ENCODE measurements around the gene FBLN2.

FBLN2 gene

DNA sequence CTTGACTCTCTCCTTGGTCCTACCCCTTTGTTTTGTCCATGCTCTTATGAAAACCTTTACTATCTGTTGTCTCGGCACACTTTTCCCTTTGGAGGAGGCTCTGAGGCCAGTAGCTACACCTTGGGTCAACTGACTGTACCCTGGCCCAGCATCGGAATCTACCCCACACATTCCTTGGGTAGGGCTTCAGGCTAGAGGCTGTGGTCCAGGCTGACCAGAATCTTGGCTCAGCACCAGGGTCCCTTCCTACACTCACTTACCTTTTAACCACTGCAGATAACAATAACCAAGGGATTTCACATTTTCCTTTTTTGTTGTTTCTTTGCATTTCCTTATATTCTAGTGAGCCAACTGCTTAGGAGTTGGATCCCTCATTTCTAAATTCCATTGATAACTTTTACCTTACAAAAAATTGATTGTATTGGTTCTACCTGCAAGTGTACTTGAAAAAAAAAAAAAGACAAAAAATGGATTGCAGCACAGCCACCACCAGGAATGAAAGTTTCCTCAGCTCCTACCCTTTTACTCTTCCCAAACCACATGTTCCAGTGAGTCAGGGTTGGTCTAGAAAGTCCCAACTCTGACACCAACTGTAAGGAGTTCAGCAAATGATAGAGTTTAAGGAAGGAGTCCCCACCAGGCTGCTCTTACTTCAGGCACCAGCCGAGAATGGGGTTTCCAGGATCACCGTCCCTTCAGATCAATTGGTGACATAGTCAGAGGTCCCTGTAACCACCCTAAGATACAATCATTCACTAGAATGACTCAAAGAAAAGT lies 95.6 kb downstream of the FBLN2 start:
- H3K27ac ChIP-seq (ENCODE audit: insufficient read depth, low read depth, low read length, poor library complexity, severe bottlenecking): no peak overlapping the region
- H3K4me3 ChIP-seq (ENCODE audit: insufficient read depth, low read depth, low read length): no peak overlapping the region

DNA sequence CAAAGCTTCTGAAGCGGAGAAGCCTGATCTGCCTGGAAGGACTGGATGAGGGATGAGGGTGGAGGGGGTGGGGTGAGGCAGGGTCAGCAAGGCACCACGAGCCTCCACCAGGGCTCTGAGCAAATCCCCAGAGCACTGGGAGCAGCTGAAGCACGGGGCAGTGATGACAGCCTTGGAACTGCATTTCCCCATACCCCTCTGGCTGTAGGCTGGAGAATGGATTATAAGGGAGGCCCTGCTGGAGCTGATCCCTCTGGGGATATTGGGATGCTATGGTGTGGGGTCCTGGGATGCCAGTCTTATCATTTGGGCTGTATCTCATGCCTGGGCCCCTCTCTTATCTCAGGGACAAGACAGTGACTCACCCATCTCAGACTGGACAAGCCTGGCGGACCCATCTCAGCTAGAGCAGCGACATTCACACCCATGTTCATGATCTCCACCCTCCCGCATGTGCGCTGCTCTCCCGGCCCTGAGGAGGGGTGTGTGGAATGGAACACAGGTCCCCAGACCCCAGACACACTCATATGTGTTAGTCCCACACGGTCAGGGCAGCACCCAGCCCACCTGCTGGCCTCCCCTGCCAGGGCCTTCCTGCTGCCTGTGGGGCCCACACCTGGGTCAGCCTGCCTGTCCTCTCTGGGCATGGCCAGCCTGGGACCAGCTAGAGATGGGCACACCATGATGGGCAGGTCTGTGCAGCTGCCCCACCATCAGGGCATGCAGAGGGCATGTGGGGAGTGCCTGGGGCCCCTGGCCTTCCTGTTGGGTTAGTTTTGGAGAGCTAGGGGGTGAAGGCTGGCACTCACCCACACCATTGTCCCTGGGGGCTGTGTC lies 97.1 kb downstream of the FBLN2 start:
- H3K36me3 ChIP-seq (ENCODE audit: control insufficient read depth, insufficient read depth, low read length): no peaks in the 10 kb centered on the region
- no peaks in the 10 kb centered on the region for H3K27me3 ChIP-seq (ENCODE audit: control insufficient read depth, insufficient read depth, low read length, poor library complexity, severe bottlenecking)
- WGBS, 2 experiments: 88% methylated on average over 9 of the region's 9 CpGs

More for the DNA sequence above, 95.6 kb downstream of the FBLN2 start:
- Histone ChIP-seq H3K4me1 (ENCODE audit: control insufficient read depth, insufficient read depth, low read length) (peaks cover 9% of the 10 kb centered on the region), H3K9me3 (ENCODE audit: control insufficient read depth, low read length) (no peaks in the 10 kb centered on the region), H3K36me3 (ENCODE audit: control insufficient read depth, insufficient read depth, low read length) (no peaks in the 10 kb centered on the region), H3K27me3 (ENCODE audit: control insufficient read depth, insufficient read depth, low read length, poor library complexity, severe bottlenecking) (no peaks in the 10 kb centered on the region)
- WGBS, 2 experiments: 94 to 95% methylated on average over 4 of the region's 4 CpGs

GRCh38 chr3:13647298-13648059 lies 98.6 kb downstream of the FBLN2 start:
- H3K9me3 ChIP-seq (ENCODE audit: control insufficient read depth, low read length): no peaks in the 10 kb centered on the region
- H3K27me3 ChIP-seq (ENCODE audit: control insufficient read depth, insufficient read depth, low read length, poor library complexity, severe bottlenecking): peaks cover 4% of the 10 kb centered on the region
- WGBS, 2 experiments: 93 to 94% methylated on average over 19 of the region's 19 CpGs
- H3K4me3 ChIP-seq (ENCODE audit: insufficient read depth, low read depth, low read length): no peak overlapping the region
- H3K27ac ChIP-seq (ENCODE audit: insufficient read depth, low read depth, low read length, poor library complexity, severe bottlenecking): no peak overlapping the region
- H3K4me1 ChIP-seq (ENCODE audit: control insufficient read depth, insufficient read depth, low read length): peaks cover 9% of the 10 kb centered on the region
- no peaks in the 10 kb centered on the region for H3K36me3 ChIP-seq (ENCODE audit: control insufficient read depth, insufficient read depth, low read length)

More for the DNA sequence above, 97.1 kb downstream of the FBLN2 start:
- no peak overlapping the region for H3K4me3 ChIP-seq (ENCODE audit: insufficient read depth, low read depth, low read length)
- H3K4me1 ChIP-seq (ENCODE audit: control insufficient read depth, insufficient read depth, low read length): peaks cover 9% of the 10 kb centered on the region
- no peak overlapping the region for H3K27ac ChIP-seq (ENCODE audit: insufficient read depth, low read depth, low read length, poor library complexity, severe bottlenecking)
- H3K9me3 ChIP-seq (ENCODE audit: control insufficient read depth, low read length): no peaks in the 10 kb centered on the region

DNA sequence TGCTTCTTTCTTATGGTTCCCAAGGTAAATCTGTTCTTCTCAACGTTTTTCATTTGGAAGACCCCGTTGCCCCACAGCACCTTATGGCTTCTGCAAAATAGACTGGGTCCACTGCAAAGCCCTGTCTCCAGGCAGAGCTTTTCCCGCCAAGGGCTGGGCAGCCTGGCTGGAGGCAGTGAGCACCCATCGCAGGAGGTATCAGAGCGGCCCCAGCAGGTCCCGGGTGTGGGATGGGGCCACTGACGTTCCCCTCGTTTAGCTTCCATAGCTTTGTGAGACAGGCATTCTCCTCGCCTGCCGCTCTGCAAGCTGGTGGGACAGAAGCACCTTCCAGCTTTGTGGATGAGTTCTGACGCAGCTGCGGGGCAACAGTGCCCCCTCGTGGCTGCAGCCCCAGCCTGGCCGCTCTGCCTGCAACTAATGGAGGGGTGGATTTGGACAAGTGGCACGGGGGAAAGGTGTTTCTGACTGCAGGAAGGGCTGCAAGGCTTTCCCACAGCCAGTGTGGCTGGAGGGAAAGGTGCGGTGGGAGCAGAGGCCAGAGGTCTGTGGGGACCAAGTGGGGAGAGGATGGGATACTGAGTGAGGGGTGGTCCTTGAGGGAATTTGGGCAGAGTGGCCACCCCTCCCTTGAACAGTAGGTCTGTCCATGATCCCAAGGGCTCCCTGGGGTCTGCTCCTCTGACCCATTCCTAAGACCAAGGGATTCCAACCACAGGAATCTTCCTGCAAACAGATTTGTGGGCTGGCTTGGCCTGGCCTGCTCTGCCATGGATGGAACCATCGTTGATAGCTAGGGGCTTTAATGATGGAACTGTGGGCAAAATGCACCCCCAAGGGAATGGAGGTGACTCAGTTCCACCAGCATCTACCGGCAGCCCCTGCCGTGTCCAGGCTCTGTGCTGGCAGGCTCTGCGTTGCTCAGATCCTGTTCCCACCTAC lies 99.4 kb downstream of the FBLN2 start:
- WGBS, 2 experiments: 22% methylated on average over 20 of the region's 20 CpGs
- Histone ChIP-seq H3K36me3 (ENCODE audit: control insufficient read depth, insufficient read depth, low read length) (no peaks in the 10 kb centered on the region), H3K27ac (ENCODE audit: insufficient read depth, low read depth, low read length, poor library complexity, severe bottlenecking) (peak overlapping the region; percentile 85), H3K9me3 (ENCODE audit: control insufficient read depth, low read length) (no peaks in the 10 kb centered on the region), H3K4me1 (ENCODE audit: control insufficient read depth, insufficient read depth, low read length) (peaks cover 9% of the 10 kb centered on the region), H3K27me3 (ENCODE audit: control insufficient read depth, insufficient read depth, low read length, poor library complexity, severe bottlenecking) (peaks cover 4% of the 10 kb centered on the region), H3K4me3 (ENCODE audit: insufficient read depth, low read depth, low read length) (no peak overlapping the region)

DNA sequence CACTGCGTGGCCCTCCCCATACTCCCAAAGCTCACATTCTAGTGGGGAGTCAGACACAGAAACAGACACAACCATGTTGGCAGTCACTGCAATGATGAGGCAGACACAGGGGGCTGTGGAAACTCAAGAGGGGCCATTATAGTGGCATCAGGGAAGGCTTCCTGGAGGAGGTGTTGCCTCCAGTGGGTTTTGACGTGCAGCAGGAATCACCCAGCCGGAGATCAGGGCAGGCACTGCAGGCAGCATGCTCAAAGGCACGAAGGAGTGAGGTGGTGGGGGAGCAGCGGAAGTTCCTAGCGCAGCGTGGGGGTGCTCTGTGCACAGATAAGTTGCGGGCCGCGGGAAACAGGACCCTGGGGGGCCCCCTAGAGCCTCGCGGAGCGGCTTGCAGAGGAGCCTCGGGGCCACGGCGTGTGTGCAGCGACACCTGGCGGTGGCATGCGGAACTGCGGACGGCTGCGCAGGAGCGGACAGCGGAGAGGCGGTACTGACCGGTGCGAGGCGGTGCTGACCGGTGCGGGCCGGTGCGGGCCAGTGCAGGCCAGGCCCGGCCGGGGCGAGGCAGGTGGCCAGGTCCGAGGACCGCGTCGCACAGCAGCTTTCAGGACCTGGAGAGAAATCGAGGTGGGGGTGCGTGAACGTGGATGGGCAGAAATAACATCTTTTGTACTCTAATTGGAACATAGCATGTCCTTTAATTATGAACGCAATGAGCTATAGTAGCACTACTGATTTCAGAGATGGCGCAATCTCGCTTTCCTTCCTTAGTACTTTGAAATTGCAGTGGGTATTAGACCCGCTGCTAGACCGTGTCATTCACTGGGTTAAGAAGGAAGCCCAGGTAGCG lies 101.5 kb downstream of the FBLN2 start:
- Histone ChIP-seq H3K36me3 (ENCODE audit: control insufficient read depth, insufficient read depth, low read length) (no peaks in the 10 kb centered on the region), H3K4me3 (ENCODE audit: insufficient read depth, low read depth, low read length) (no peak overlapping the region), H3K27ac (ENCODE audit: insufficient read depth, low read depth, low read length, poor library complexity, severe bottlenecking) (no peak overlapping the region), H3K27me3 (ENCODE audit: control insufficient read depth, insufficient read depth, low read length, poor library complexity, severe bottlenecking) (peaks cover 23% of the 10 kb centered on the region), H3K9me3 (ENCODE audit: control insufficient read depth, low read length) (no peaks in the 10 kb centered on the region), H3K4me1 (ENCODE audit: control insufficient read depth, insufficient read depth, low read length) (peaks cover 14% of the 10 kb centered on the region)
- WGBS, 2 experiments: 23% methylated on average over 48 of the region's 48 CpGs

- Histone ChIP-seq H3K9me3 (ENCODE audit: control insufficient read depth, low read length) (no peaks in the 10 kb centered on the region), H3K4me3 (ENCODE audit: insufficient read depth, low read depth, low read length) (no peak overlapping the region), H3K36me3 (ENCODE audit: control insufficient read depth, insufficient read depth, low read length) (no peaks in the 10 kb centered on the region), H3K27ac (ENCODE audit: insufficient read depth, low read depth, low read length, poor library complexity, severe bottlenecking) (no peak overlapping the region), H3K4me1 (ENCODE audit: control insufficient read depth, insufficient read depth, low read length) (peaks cover 14% of the 10 kb centered on the region), H3K27me3 (ENCODE audit: control insufficient read depth, insufficient read depth, low read length, poor library complexity, severe bottlenecking) (peaks cover 29% of the 10 kb centered on the region)
- 95% methylated on average over 9 of the region's 9 CpGs for WGBS, 2 experiments
Measured at GRCh38 chr3:13651057-13651400, 102.1 kb downstream of the FBLN2 start.

GRCh38 chr3:13651775-13652428 lies 103.0 kb downstream of the FBLN2 start:
- Histone ChIP-seq H3K9me3 (ENCODE audit: control insufficient read depth, low read length) (no peaks in the 10 kb centered on the region), H3K27ac (ENCODE audit: insufficient read depth, low read depth, low read length, poor library complexity, severe bottlenecking) (no peak overlapping the region), H3K27me3 (ENCODE audit: control insufficient read depth, insufficient read depth, low read length, poor library complexity, severe bottlenecking) (peaks cover 37% of the 10 kb centered on the region), H3K36me3 (ENCODE audit: control insufficient read depth, insufficient read depth, low read length) (no peaks in the 10 kb centered on the region), H3K4me1 (ENCODE audit: control insufficient read depth, insufficient read depth, low read length) (peaks cover 14% of the 10 kb centered on the region), H3K4me3 (ENCODE audit: insufficient read depth, low read depth, low read length) (no peak overlapping the region)
- 91% methylated on average over 12 of the region's 12 CpGs for WGBS, 2 experiments

DNA sequence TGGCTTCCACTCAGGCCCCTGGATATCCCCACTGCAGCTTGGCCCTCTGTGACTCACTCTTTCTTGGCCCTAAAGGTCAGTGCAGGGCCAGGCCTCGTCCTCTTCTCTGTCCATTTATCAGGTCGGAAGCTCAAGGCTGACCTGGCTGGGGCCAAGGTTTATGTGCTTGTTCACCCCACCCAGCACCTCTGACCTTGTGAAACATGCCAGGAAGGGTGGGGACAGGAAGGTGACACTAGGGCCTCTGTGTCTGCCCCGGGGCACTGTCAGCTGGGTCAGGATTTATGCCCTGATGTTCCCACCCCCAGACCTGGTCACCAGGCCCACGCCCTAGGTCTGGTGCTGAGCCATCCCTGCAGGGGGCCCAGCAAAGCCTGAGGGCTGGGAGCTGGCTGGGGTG lies 103.8 kb downstream of the FBLN2 start:
- Histone ChIP-seq H3K4me1 (ENCODE audit: control insufficient read depth, insufficient read depth, low read length) (peaks cover 18% of the 10 kb centered on the region), H3K27ac (ENCODE audit: insufficient read depth, low read depth, low read length, poor library complexity, severe bottlenecking) (no peak overlapping the region), H3K9me3 (ENCODE audit: control insufficient read depth, low read length) (no peaks in the 10 kb centered on the region), H3K4me3 (ENCODE audit: insufficient read depth, low read depth, low read length) (no peak overlapping the region), H3K36me3 (ENCODE audit: control insufficient read depth, insufficient read depth, low read length) (no peaks in the 10 kb centered on the region), H3K27me3 (ENCODE audit: control insufficient read depth, insufficient read depth, low read length, poor library complexity, severe bottlenecking) (peaks cover 44% of the 10 kb centered on the region)
- 90 to 92% methylated on average over 4 of the region's 4 CpGs for WGBS, 2 experiments

Data from ectodermal cell (in vitro differentiated cells).